B cell (primary cell): ENCODE results near the gene TEAD3. TPM values are rescaled to one million over a fixed set of nuclear protein-coding genes. Genes with fewer than 3 reads are reported as not detected.

Source experiments
- ATAC-seq: fragments of 200-7000 bp; cut with Tn5 transposase; one replicate; pipeline ENCODE4 v1.10.0; 2021; ENCODE audit warnings: low read depth, mild to moderate bottlenecking, moderate number of reproducible peaks, moderate library complexity
- CTCF ChIA-PET: fragments of 350-600 bp; sonication (Branson Sonifier 250); formaldehyde crosslinking; loops from one replicate; lab custom pipeline; 2021; ENCODE audit warnings: antibody characterized with exemption, inconsistent platforms; lab: Charles Lee
- POLR2A ChIA-PET: fragments of 350-600 bp; sonication (Branson Sonifier 250); formaldehyde crosslinking; loops from one replicate; lab custom pipeline; 2021; ENCODE audit warnings: antibody characterized with exemption; lab: Charles Lee
- DNase-seq: peaks from one replicate; pipeline ENCODE4 v3.0.0; 2013
- H2AFZ ChIP-seq: 2 replicates; pipeline ENCODE4 v1.6.1; 2012; ENCODE audit warnings: mild to moderate bottlenecking, low read depth, low read length; ENCODE audit not compliant: insufficient read depth, poor library complexity, severe bottlenecking
- H3K27ac ChIP-seq, 2 donors: 1 replicate in 1 of 2; 2 replicates in 1 of 2; pipeline ENCODE4 v1.5.1; 2012 to 2013; ENCODE audit warnings: low read length in 2 of 2, mild to moderate bottlenecking in 2 of 2, moderate library complexity in 1 of 2
- H3K27me3 ChIP-seq, 4 experiments: fragments of 200-600 bp in 1 of 4; sonication (generic) in 1 of 4; replicated peaks in 1 of 4; 1 replicate in 2 of 4; 2 replicates in 2 of 4; pipeline versions ENCODE4 v1.6.1 to v1.7.0; 2013 to 2016; ENCODE audit warnings: low read length in 3 of 4, mild to moderate bottlenecking in 2 of 4, mixed read lengths in 1 of 4, moderate library complexity in 1 of 4; ENCODE audit not compliant: insufficient read depth in 4 of 4, control insufficient read depth in 3 of 4; ENCODE audit errors: control extremely low read depth in 1 of 4
- H3K36me3 ChIP-seq, 2 experiments: replicated peaks in 1 of 2; 1 replicate in 1 of 2; 2 replicates in 1 of 2; pipeline versions ENCODE4 v1.6.1 to v1.7.1; 2013; ENCODE audit warnings: low read length in 1 of 2; ENCODE audit not compliant: insufficient read depth in 2 of 2, control insufficient read depth in 1 of 2; ENCODE audit errors: control extremely low read depth in 1 of 2, extremely low read depth in 1 of 2
- H3K4me1 ChIP-seq, 2 donors: fragments of 200-600 bp in 1 of 2; sonication (generic) in 1 of 2; 1 replicate in 1 of 2; 2 replicates in 1 of 2; pipeline versions ENCODE4 v1.5.1 to v1.6.1; 2013 to 2017; ENCODE audit warnings: low read length in 2 of 2; ENCODE audit not compliant: control insufficient read depth in 2 of 2, insufficient read depth in 2 of 2
- H3K4me2 ChIP-seq: replicated peaks from 2 replicates; pipeline ENCODE3; 2012; ENCODE audit warnings: mild to moderate bottlenecking, low read depth, low read length; ENCODE audit not compliant: poor library complexity, severe bottlenecking
- H3K4me3 ChIP-seq, 5 experiments: fragments of 200-600 bp in 1 of 5; sonication (generic) in 1 of 5; 1 replicate in 3 of 5; 2 replicates in 2 of 5; pipeline versions ENCODE4 v1.5.1 to v1.7.0; 2011 to 2016; ENCODE audit warnings: low read length in 4 of 5, mild to moderate bottlenecking in 4 of 5, low read depth in 2 of 5, control low read depth in 1 of 5, moderate library complexity in 1 of 5; ENCODE audit not compliant: insufficient read depth in 1 of 5; ENCODE audit errors: control extremely low read depth in 1 of 5, extremely low read depth in 1 of 5
- H3K79me2 ChIP-seq: fragments of 200-600 bp; sonication (generic); one replicate; pipeline ENCODE4 v1.6.0; 2016; ENCODE audit warnings: low read length; ENCODE audit not compliant: control insufficient read depth, insufficient read depth
- H3K9ac ChIP-seq: fragments of 200-600 bp; sonication (generic); 2 replicates; pipeline ENCODE4 v1.6.1; 2017; ENCODE audit warnings: mild to moderate bottlenecking, low read length, moderate library complexity
- H3K9me3 ChIP-seq, 3 donors: one replicate each; pipeline versions ENCODE4 v1.6.1 to v1.7.1; 2013; ENCODE audit warnings: low read length in 2 of 3; ENCODE audit not compliant: control insufficient read depth in 2 of 3, insufficient read depth in 1 of 3; ENCODE audit errors: control extremely low read depth in 1 of 3
- H4K20me1 ChIP-seq: 2 replicates; pipeline ENCODE4 v1.6.0; 2012; ENCODE audit warnings: mild to moderate bottlenecking, low read length; ENCODE audit not compliant: insufficient read depth, control insufficient read depth, poor library complexity, severe bottlenecking
- H3K27ac Mint-ChIP-seq: one replicate; pipeline ENCODE4 v1.8.0; 2021; ENCODE audit warnings: mixed read lengths
- H3K27me3 Mint-ChIP-seq: one replicate; pipeline ENCODE4 v1.8.0; 2021; ENCODE audit warnings: mixed read lengths
- H3K4me1 Mint-ChIP-seq: one replicate; pipeline ENCODE4 v1.8.0; 2021; ENCODE audit warnings: mixed read lengths
- H3K4me3 Mint-ChIP-seq: one replicate; pipeline ENCODE4 v1.8.0; 2021; ENCODE audit warnings: mixed read lengths
- H3K9me3 Mint-ChIP-seq: one replicate; pipeline ENCODE4 v1.8.0; 2022; ENCODE audit warnings: mixed read lengths; ENCODE audit not compliant: insufficient read depth
- EZH2 ChIP-seq: IDR thresholded peaks from 2 replicates; pipeline ENCODE4 v1.6.1; 2012; ENCODE audit warnings: borderline replicate concordance, low read depth, mild to moderate bottlenecking, moderate library complexity, low read length; ENCODE audit not compliant: insufficient read depth, poor library complexity, severe bottlenecking
- WGBS: methylation state at CpG from one replicate; pipeline ENCODE4 v1.1.5; 2013; ENCODE audit warnings: missing lambda C conversion rate; ENCODE audit not compliant: insufficient coverage; 5-methylcytosine and 5-hydroxymethylcytosine counted together
- intact Hi-C: fragments of 100-400 bp; cut with micrococcal nuclease; formaldehyde crosslinking; loops from one replicate; pipeline ENCODE4 v1.10.0; 2022
- polyA plus RNA-seq: library from polyadenylated mRNA; depleted of rRNA; stranded (reverse); fragments of >200 nt; gene quantifications from 2 replicates; pipeline ENCODE4 v1.2.3, GENCODE V29; 2012
- total RNA-seq, 2 donors: library from RNA; stranded (reverse); fragments of 120-200 nt in 1 of 2; gene quantifications; 1 replicate in 1 of 2; 2 replicates in 1 of 2; pipeline versions ENCODE4 v1.2.3 to v1.2.4, GENCODE V29; 2013 to 2022
- TF ChIP-seq, protein P1 (sequence below): fragments of 200-600 bp; IDR thresholded peaks from one replicate; pipeline ENCODE4 v1.8.0; 2022; ENCODE audit warnings: antibody characterized with exemption, mild to moderate bottlenecking

The TEAD3 gene
- total and polyA plus RNA-seq, 2 donors (not counting 1 experiment from before 2014, with no cell fraction given) = 0.17 TPM; not detected in 1

DNA sequence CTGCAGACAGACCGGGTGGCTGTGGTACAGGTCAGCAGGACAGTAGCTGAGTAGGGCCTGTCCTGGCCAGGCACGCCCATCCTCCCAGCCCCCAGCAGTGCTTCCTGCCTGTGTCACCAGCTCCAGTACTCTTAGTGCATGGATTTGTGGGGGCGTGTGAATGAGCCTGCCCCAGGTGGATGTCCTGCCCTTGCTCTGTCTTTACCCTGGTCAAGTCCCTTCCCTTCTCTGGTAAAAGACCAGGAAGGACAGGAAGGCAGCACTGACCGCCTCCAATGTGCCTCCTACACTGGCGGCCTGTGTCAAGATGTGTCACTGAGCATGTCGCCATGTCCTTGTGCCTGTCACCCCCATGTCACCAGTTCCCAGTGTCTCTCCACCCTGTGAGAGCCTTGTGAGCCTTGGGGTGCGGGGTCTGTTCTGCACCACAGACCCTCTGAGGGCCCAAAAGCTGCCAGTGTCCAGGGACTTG, 11.9 kb downstream of the TEAD3 start:
- no peaks in the 10 kb centered on the region for H3K4me1 Mint-ChIP-seq
- POLR2A ChIA-PET = no interaction called here
- H3K27me3 Mint-ChIP-seq = no peaks in the 10 kb centered on the region
- DNase-seq = no peak
- no peak overlapping the region for H3K27ac Mint-ChIP-seq
- no peaks in the 10 kb centered on the region for H3K9me3 Mint-ChIP-seq
- no peaks in the 10 kb centered on the region for H3K4me1 ChIP-seq
- H3K4me3 ChIP-seq = no peak overlapping the region
- no peak overlapping the region for H2AFZ ChIP-seq
- no peaks in the 10 kb centered on the region for H3K9me3 ChIP-seq
- CTCF ChIA-PET = no interaction called here
- intact Hi-C loops = no loop called here
- H3K36me3 ChIP-seq = no peaks in the 10 kb centered on the region
- 90% methylated on average over 7 of the region's 7 CpGs for WGBS
- H4K20me1 ChIP-seq = no peaks in the 10 kb centered on the region
- no peak for TF ChIP-seq EZH2
- TF ChIP-seq, protein P1, sequence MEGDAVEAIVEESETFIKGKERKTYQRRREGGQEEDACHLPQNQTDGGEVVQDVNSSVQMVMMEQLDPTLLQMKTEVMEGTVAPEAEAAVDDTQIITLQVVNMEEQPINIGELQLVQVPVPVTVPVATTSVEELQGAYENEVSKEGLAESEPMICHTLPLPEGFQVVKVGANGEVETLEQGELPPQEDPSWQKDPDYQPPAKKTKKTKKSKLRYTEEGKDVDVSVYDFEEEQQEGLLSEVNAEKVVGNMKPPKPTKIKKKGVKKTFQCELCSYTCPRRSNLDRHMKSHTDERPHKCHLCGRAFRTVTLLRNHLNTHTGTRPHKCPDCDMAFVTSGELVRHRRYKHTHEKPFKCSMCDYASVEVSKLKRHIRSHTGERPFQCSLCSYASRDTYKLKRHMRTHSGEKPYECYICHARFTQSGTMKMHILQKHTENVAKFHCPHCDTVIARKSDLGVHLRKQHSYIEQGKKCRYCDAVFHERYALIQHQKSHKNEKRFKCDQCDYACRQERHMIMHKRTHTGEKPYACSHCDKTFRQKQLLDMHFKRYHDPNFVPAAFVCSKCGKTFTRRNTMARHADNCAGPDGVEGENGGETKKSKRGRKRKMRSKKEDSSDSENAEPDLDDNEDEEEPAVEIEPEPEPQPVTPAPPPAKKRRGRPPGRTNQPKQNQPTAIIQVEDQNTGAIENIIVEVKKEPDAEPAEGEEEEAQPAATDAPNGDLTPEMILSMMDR = no peak
- no peaks in the 10 kb centered on the region for H3K79me2 ChIP-seq
- no peaks in the 10 kb centered on the region for H3K27me3 ChIP-seq
- no peak overlapping the region for H3K27ac ChIP-seq
- no peak for ATAC-seq
- no peak overlapping the region for H3K4me3 Mint-ChIP-seq
- no peak overlapping the region for H3K4me2 ChIP-seq
- no peak overlapping the region for H3K9ac ChIP-seq

GRCh38 chr6:35483893-35484645, 12.8 kb downstream of the TEAD3 start:
- intact Hi-C loops = no loop called here
- Histone ChIP-seq H3K4me3 (no peak overlapping the region), H3K4me2 (no peak overlapping the region), H3K36me3 (no peaks in the 10 kb centered on the region), H3K27me3 (no peaks in the 10 kb centered on the region), H3K27ac (no peak overlapping the region), H3K9ac (no peak overlapping the region), H3K4me1 (no peaks in the 10 kb centered on the region), H2AFZ (no peak overlapping the region), H3K79me2 (no peaks in the 10 kb centered on the region), H3K9me3 (no peaks in the 10 kb centered on the region), H4K20me1 (no peaks in the 10 kb centered on the region)
- TF ChIP-seq EZH2 = no peak
- TF ChIP-seq, protein P1 = no peak
- DNase-seq = no peak
- Mint-ChIP-seq H3K27ac (no peak overlapping the region), H3K4me1 (no peaks in the 10 kb centered on the region), H3K9me3 (no peaks in the 10 kb centered on the region), H3K27me3 (no peaks in the 10 kb centered on the region), H3K4me3 (no peak overlapping the region)
- no peak for ATAC-seq
- WGBS = 79% methylated on average over 6 of the region's 13 CpGs
- ChIA-PET POLR2A (no interaction called here), CTCF (no interaction called here)
